Suprapubic skin (tissue), 4 donors: ENCODE data around the gene ZSCAN4.

Experiments used
- CTCF ChIP-seq, 2 donors: fragments of 200-600 bp in 1 of 2; fragments of 450-650 bp in 1 of 2; sonication (generic) in 1 of 2; IDR thresholded peaks; one replicate each; pipeline ENCODE4 v1.5.1; 2016 to 2019; ENCODE audit warnings: antibody characterized with exemption in 2 of 2, mild to moderate bottlenecking in 1 of 2, moderate library complexity in 1 of 2
- EP300 ChIP-seq: sonication (generic); formaldehyde crosslinking; IDR thresholded peaks from one replicate; pipeline ENCODE4 v1.6.1; 2017; ENCODE audit warnings: antibody characterized with exemption
- POLR2A ChIP-seq, 2 donors: fragments of 450-650 bp; IDR thresholded peaks; one replicate each; pipeline ENCODE4 v1.6.1; 2017; ENCODE audit warnings: antibody characterized with exemption in 2 of 2, mild to moderate bottlenecking in 2 of 2, moderate library complexity in 2 of 2
- POLR2AphosphoS5 ChIP-seq, 3 donors: sonication (generic); formaldehyde crosslinking; IDR thresholded peaks; one replicate each; pipeline ENCODE4 v1.6.1; 2017; ENCODE audit warnings: antibody characterized with exemption in 3 of 3

- TF ChIP-seq POLR2AphosphoS5 (IDR thresholded peaks at IDR 0.05) (no peak), POLR2A (IDR thresholded peaks at IDR 0.05) (no peak), CTCF (IDR thresholded peaks at IDR 0.05) (no peak), EP300 (no peak)
Observed at GRCh38 chr19:57688011-57688763, 19.5 kb downstream of the ZSCAN4 start.
